ENCODE measurements around the gene ZNF521. TPM values are rescaled to one million over a fixed set of nuclear protein-coding genes. Genes with fewer than 3 reads are reported as not detected.

The ZNF521 gene
- total RNA-seq, 2 donors from 2014 or later, result 12.7 to 41.5 TPM

- WGBS, result 68% methylated on average over 6 of the region's 6 CpGs
- TF ChIP-seq POLR2AphosphoS5 (IDR thresholded peaks at IDR 0.05) (no peak), POLR2A (IDR thresholded peaks at IDR 0.05) (no peak), CTCF (IDR thresholded peaks at IDR 0.05) (no peak)
- H3K36me3 ChIP-seq, result no peaks in the 10 kb centered on the region
- H3K4me3 ChIP-seq, result no peak overlapping the region
- intact Hi-C loops (cut with DNase I), result no loop called here
- no peaks in the 10 kb centered on the region for H3K4me1 ChIP-seq (replicated peaks)
- no peak for DNase-seq (ENCODE audit: low spot score)
- no peaks in the 10 kb centered on the region for H3K9me3 ChIP-seq
- no peak overlapping the region for H3K27ac ChIP-seq
- no peaks in the 10 kb centered on the region for H3K27me3 ChIP-seq (replicated peaks; ENCODE audit: insufficient read depth)
Measured at GRCh38 chr18:25123438-25124232, 228.3 kb downstream of the ZNF521 start.

- 98% methylated on average over 2 of the region's 2 CpGs for WGBS
- DNase-seq (ENCODE audit: low spot score), result no peak
- intact Hi-C loops (cut with DNase I), result no loop called here
Measured at GRCh38 chr18:25121442-25121841, 230.5 kb downstream of the ZNF521 start.

GRCh38 chr18:25113566-25113965 lies 238.4 kb downstream of the ZNF521 start:
- intact Hi-C loops (cut with DNase I), result no loop called here
- WGBS, result 72% methylated on average over 6 of the region's 6 CpGs
- no peak overlapping the region for H3K4me3 ChIP-seq
- H3K36me3 ChIP-seq, result no peaks in the 10 kb centered on the region
- TF ChIP-seq POLR2AphosphoS5 (IDR thresholded peaks at IDR 0.05) (no peak), CTCF (IDR thresholded peaks at IDR 0.05) (no peak), POLR2A (IDR thresholded peaks at IDR 0.05) (no peak)
- H3K4me1 ChIP-seq (replicated peaks), result no peaks in the 10 kb centered on the region
- no peak overlapping the region for H3K27ac ChIP-seq
- no peaks in the 10 kb centered on the region for H3K9me3 ChIP-seq
- DNase-seq (ENCODE audit: low spot score), result no peak
- H3K27me3 ChIP-seq (replicated peaks; ENCODE audit: insufficient read depth), result no peaks in the 10 kb centered on the region

More at GRCh38 chr18:25121442-25121841, 230.5 kb downstream of the ZNF521 start:
- no peak overlapping the region for H3K4me3 ChIP-seq
- H3K27me3 ChIP-seq (replicated peaks; ENCODE audit: insufficient read depth), result no peaks in the 10 kb centered on the region
- no peaks in the 10 kb centered on the region for H3K36me3 ChIP-seq
- TF ChIP-seq POLR2AphosphoS5 (IDR thresholded peaks at IDR 0.05), result no peak
- no peak for TF ChIP-seq CTCF (IDR thresholded peaks at IDR 0.05)
- TF ChIP-seq POLR2A (IDR thresholded peaks at IDR 0.05), result no peak
- no peak overlapping the region for H3K27ac ChIP-seq
- no peaks in the 10 kb centered on the region for H3K4me1 ChIP-seq (replicated peaks)
- no peaks in the 10 kb centered on the region for H3K9me3 ChIP-seq

GRCh38 chr18:25112821-25113434 lies 239.0 kb downstream of the ZNF521 start:
- WGBS, result 96% methylated on average over 7 of the region's 7 CpGs

More at GRCh38 chr18:25112821-25113434, 239.0 kb downstream of the ZNF521 start:
- H3K4me1 ChIP-seq (replicated peaks), result no peaks in the 10 kb centered on the region
- H3K9me3 ChIP-seq, result no peaks in the 10 kb centered on the region
- intact Hi-C loops (cut with DNase I), result no loop called here
- no peak overlapping the region for H3K27ac ChIP-seq
- H3K4me3 ChIP-seq, result no peak overlapping the region
- no peak for TF ChIP-seq POLR2A (IDR thresholded peaks at IDR 0.05)
- no peak for TF ChIP-seq CTCF (IDR thresholded peaks at IDR 0.05)
- TF ChIP-seq POLR2AphosphoS5 (IDR thresholded peaks at IDR 0.05), result no peak
- H3K27me3 ChIP-seq (replicated peaks; ENCODE audit: insufficient read depth), result no peaks in the 10 kb centered on the region
- no peak for DNase-seq (ENCODE audit: low spot score)
- no peaks in the 10 kb centered on the region for H3K36me3 ChIP-seq
